GM10847 (cell line): ENCODE results near the gene CHAD.

ENCODE experiments used
- POLR2A ChIP-seq: IDR thresholded peaks from 2 replicates; pipeline ENCODE4 v1.6.1; 2011; ENCODE audit not compliant: insufficient read length; ENCODE audit errors: extremely low read depth

The CHAD gene

DNA sequence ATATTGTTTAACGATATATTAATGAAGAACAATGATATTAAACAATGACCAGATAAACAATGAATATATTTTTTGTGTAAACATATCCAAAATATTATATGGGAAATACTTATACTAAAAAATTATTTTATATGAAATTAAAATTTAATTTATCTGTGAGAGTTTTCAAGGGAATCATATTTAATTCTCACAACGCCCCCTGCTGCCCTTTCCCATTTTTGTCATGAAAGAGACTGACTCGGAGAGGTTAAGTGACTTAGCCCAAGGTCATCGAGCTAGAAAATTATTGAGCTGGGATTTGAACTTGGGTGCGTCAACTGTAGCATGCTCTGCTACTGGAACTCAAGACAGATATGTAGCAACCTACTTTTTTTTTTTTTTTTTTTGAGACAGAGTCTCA, 32.4 kb upstream of the CHAD start:
- TF ChIP-seq POLR2A, result no peak

DNA sequence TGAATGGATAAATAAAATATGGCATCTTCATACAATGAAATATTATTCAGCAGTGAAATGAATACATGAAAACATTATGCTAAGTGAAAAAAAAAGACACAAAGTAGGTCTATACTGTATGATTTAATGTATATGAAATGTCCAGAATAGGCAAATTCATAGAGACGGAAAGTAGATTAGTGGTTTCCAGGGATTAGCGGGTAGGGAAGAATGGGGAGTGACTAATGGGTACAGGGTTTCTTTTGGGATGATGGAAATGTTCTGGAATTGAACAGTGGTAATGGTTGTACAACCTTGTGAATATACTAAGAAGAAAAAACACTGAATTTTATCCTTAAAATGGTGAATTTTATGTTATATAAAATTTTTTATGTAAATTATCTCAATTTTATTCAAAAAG, 31.0 kb upstream of the CHAD start:
- no peak for TF ChIP-seq POLR2A

DNA sequence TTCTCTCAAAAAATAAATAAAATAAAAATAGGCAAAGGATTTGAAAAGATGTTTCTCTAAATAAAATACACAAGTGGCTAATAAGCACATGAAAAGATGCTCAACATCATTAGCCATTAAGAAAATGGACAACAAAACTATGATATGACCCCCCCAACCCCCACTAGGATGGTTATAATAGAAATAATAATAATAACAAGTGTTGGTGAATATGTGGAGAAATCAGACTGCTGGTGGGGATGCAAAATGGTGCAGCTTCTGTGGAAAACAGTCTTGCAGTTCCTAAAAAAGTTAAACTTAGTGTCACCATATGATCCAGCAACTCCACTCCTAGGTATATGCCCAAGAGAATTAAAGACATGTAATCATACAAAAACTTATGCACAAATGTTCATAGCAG, 30.6 kb upstream of the CHAD start:
- no peak for TF ChIP-seq POLR2A

DNA sequence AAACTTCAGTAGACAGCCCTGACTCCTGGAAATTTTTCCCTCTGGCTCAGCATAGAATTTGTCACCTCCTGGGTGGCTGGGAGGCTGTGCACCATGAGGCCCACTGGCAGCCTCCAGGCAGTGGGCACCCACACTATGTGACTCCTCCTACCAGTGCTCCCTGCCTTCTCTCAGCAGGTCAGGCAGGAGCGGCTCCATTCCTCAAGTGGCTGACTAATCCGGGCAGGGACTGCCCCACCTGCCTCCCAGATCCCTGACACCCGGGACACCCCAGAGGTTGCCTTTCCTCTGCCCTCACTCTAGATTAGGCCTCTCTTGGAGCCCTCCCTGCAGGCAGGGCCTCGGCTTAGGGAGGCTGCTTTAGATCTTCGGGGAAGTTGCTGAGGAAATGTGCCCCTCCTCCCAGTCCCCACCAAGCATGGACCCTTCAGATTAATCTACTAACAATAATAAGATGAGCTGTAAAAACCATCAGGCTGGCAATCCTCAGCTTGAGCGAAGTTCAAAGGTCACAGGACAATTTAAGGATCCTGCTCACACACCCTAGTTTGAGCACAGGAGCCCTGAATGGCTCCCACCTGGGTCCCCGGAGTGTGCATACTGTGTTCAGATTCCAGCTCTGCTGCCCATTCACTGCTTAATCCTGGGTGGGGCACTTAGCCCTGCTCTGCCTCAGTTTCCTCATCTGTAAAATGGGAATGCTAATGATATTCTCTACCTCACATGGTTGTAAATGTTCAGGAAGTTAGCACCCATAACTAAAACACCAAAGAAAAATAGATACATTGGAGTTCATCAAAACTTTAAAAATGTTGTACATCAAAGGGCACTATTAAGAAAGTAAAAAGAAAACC, 29.6 kb upstream of the CHAD start:
- TF ChIP-seq POLR2A, result no peak

DNA sequence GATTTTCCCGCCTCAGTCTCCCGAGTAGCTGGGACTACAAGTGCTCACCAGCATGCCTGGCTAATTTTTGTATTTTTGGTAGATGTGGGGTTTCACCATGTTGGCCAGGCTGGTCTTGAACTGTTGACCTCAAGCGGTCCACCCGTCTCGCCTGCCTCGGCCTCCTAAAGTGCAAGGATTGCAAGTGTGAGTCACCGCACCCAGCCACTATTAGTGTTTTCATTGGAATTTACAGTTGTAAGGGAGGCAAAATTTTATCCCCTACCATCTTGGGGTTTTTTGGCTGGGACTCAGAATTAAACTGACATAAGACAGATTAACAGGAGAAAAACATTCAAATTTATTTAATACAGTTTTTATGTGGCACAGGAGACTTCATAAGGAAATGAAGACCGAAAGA, 27.2 kb upstream of the CHAD start:
- TF ChIP-seq POLR2A, result no peak

DNA sequence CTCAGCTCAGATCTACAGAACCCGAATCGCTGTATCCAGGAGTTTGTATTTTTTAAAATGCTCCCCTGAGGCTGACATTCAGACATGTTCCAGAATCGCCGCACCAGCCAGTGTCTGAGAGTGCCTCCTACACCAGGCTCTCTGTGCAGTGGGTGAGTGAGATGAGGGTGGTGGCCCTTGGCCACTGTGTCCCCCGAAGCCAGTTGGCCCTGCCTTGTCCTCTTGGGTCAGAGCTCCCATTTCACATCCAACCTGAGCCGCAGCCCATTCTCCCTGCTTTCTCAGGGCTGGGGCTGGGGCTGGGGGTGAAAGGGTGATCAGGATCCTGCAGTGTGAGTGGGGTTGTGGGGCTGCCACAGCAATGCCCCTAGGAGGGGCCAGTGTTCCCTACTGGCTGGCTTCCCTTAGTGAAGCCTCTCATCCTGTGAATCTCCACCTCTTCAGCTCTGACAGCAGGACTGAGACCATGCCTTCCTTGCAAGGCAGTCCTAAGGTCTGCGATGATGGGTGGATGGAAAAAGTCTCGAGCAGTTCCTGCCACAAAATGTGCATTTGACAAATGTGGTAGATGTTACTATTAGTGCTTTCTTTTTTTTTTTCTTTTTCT, 26.6 kb upstream of the CHAD start:
- TF ChIP-seq POLR2A, result no peak

DNA sequence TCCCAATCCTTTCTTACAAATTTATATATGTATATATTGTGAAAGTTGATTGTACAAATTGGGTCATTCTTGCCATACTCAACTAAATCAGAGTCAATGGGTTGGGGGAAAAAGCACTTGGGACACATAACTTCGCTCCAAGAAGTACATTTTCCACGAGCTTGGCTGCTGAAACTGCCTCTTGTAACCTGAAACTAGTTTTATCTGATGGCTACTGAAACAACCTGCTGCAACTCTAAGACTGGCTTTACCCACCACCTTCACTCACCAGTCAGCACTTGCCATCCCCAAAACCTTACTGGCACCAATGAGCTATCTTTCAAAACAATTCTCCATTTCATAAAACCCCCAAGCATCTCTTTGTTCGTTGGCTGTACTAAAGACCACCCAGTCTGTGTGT, 25.1 kb upstream of the CHAD start:
- TF ChIP-seq POLR2A, result no peak

DNA sequence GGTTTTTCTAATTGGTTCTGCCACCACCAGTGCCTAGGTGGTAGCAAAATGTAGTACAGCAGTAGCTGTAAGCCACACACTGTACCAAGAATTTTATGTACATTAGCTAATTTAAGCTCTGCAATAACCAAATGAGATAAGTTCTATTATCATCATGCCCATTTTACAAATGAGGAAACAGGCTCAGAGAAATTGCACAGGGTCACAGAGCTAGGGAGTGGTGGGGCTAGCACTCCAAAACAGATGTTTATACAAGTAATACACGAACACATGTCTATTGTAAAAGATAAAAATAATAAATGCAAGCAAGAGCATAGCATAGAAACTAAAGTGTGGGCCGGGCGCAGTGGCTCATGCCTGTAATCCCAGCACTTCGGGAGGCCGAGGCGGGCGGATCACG, 23.5 kb upstream of the CHAD start:
- no peak for TF ChIP-seq POLR2A

DNA sequence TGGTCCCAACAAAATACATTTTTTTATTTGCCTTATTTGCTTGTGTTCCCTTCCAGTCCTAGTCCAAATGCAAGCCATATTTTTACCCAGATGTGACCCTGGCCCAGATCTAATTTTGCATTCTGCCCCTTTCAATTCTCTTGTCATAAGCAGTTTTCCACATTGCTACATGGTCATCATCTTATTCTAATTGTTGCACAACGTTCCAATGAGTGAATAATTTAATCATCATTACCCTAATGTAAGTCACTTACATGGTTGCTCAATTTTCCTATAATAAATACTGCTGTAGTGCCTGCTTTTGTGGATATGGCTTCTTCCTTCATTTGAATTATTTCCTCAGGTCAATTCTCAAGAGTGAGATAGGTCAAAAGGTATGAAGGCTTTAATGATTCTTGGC, 22.8 kb upstream of the CHAD start:
- TF ChIP-seq POLR2A, result no peak

DNA sequence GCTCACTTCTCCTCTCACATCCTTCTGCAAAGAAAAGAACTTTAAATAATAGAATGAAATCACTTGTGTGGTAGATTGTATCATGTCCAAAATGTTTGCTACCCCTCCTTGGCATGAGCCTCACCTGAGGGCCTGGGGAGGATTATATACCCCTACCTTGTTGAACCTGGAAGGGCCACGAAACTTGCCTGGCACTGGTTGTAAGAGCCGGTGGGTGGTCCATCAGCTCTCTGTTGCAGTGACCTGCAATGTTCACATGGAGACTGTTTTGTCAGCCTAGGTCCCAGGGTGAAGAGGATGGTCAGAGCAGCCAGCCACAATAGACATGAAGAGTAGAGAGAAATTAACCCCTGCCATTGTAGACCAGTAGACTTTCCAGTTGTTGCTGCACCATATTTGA, 20.2 kb upstream of the CHAD start:
- TF ChIP-seq POLR2A, result no peak

DNA sequence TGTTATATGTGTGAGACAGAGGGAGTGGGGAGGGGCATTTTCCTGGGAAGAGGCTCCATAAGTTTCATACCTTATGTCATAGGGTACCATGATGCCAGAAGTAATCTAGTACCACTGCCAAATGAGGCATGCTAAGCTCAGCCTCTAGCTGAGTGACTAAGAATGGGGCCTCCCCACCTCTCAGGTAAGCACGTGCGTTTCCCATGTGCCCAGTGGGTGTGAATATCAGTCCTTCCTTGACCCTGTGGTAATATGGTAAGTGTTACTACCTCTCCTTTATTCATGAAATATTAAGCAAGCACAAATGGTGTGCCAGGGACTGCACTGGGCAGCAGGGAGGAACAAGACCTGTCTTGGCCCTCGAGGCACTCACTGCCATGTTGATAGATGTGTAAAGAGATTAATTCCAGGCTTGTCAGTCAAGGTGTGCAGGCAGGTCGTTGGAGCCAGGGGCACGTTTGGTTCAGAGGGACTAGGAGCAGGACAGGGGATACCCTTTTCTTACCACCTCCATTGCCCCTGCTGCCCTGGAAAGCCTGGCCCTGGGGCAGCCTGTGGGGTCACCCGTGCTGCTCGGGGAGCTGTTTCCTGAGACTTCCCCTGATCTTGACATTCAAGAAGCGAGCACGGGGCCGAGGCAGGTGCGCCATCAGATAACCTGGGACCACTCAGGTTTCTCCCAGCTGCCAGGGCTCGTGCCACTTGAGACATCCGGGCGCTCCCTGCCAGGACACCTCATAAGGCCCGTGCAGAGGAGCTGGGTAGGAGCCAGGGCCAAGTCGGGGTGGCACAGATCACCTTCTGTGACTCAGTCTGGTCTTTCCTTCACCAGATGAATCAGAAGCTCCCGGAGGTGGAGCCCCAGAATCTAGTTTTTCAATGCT, 18.8 kb upstream of the CHAD start:
- no peak for TF ChIP-seq POLR2A

DNA sequence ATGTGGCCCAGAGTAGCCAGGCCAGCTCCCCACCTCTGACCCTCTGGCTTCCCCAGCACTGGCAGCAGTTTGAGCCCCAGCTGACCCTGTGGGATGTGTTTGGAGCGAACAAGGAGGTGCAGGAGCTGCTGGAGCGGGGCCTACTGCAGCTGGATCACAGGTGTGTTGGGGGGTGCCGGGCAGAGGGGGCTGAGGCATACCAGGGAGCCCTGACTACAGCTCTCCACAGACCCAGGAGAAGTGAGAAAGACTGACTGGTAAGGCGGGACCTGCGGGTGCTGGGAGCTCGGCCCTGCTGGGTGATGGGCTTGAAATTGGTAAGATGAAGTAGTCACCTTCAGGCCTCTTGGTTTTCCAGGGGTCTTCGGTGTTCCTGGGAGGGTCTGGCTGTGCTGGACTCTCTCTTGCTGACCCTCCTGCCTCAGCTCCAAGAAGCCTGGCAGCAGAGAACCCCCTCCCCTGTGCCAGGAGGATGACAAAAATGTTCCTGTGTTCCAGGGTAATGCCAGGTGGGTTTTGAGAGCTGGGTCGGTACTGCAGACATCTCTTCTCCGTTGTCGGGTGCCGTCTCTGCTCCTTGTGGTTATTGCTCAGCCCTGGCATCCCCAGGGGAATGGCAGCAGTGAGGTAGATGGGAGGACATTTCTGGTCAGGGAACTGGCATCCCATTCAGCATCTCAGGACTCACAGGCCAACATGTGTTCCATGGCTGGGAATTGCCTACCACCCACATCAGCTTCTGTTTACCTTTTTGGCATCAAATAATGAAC, 15.9 kb upstream of the CHAD start:
- TF ChIP-seq POLR2A, result no peak

DNA sequence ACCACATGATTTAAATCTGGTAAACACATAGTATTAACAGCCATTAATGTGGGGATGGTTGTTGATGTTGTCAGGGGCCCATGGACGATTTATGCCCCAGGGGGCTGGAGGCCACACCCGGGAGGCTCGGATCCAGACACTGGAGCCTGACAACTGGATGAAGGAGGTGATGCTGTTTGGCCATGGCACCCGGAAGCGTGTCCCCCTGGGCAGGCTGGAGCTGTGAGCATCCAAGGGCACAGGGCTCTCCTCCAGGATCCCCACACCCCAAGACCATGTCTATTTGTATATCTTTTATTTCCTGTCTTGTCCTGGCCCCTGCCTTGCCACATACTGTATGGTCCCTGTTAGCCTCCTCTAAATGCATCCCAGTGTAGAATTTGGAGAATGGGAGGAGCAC, 14.6 kb upstream of the CHAD start:
- no peak for TF ChIP-seq POLR2A

DNA sequence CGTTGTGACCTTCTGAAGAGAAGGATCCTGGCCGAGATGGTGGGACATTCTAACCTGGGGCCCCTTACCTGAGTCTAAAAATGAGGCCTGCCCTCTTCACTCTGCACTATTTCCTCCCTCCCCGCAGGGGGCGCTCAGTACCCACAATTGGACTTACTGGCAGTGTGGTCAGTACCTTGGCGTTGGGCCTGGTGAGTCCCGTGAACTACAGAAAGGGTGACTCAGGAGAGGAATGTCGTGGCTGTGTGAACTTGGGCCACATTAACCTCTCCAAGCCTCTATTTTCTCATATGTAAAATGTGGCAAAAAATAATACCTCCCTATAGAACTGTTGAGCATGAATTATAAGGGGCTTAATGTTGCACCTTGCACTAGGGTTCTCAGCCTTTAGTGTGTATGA, 13.8 kb upstream of the CHAD start:
- TF ChIP-seq POLR2A, result no peak

DNA sequence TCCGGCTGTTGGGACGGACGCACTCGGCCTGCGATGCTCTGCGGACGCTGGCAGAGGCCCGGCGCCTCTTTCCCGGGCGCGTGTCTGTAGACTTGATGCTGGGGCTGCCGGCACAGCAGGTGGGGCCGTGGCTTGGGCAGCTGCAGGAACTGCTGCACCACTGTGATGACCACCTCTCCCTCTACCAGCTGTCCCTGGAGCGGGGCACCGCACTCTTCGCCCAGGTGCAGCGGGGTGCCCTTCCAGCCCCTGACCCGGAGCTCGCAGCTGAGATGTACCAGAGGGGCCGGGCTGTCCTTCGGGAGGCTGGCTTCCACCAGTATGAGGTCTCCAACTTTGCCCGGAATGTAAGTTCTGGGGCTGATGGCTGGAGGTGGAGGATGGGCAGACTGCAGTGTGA, 13.4 kb upstream of the CHAD start:
- TF ChIP-seq POLR2A, result no peak

DNA sequence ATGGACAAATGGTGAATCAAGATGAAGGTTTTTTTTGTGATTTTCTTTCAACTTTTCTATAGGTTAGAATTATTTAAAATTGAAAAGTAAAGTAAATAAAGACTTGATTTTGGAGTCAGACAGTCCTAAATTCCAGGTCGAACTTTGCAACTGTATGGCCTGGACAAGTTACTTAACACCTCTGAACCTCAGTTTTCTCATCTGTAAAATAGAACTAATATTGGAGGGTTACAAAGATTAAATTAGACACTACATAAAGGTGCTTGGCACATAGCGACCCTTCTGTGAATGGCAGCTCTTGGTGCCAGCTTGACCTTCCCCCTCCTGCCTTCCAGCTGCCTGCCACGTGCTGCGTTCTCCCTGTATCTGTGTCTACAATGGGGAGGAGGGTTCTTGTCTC, 13.0 kb upstream of the CHAD start:
- TF ChIP-seq POLR2A, result no peak
